ENCODE data around the gene ATXN2.
A peak's percentile ranks its signal among the peaks of the same experiment; 100 is the strongest.
"Not testable (repeated sequence)": the region's sequence is repeated elsewhere in the genome, so short reads cannot be mapped to it uniquely, and the experiment has no call there.

ATXN2 gene

DNA sequence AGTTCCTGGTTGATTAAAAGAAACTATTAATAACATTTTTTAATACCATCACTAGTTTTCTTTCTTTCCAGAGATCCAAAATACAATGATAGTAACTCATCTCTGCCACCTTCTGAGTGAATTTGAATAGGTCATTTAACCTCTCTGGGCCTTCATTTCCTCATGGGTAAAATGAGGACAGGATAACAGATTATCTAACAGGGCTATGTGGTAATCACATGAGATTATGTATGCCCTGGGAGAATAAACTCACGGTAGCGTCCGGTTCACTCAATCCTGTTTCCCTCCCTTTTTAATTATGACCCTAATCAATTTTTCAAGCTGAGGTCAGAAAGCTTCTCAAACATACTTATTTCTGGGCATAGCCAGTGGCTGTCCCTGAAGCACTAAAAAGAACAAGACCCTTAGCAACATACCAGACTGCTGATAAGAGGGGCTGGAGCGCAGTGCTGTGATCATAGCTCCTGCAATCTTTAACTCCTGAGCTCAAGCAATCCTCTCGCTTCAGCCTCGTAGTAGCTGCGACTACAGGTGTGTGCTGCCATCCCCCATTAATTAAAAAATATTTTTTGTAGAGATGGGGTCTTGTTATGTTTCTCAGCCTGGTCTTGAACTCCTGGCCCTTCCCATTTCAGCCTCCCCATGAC lies 24.2 kb downstream of the ATXN2 start:
- no peak for DNase-seq (ENCODE audit: low read depth)

DNA sequence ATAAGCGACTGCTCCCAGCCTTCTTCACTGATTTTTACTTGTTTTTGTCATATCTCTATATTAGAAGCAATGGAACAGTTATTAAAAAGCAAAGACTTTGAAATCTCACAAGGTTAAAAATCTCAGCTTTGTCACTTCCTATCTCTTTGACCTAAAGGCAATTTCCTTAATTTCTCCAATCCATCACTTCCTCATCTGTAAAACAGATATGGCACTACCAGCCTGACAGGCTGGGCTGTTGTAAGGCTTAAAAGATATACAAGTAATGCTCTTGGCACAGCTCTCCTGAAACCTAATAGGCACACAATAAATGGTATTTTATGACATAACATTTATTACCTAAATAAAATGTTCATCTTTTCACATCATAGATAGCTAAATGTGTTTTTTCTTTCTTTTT lies 25.6 kb downstream of the ATXN2 start:
- no peak for DNase-seq (ENCODE audit: low read depth)

DNA sequence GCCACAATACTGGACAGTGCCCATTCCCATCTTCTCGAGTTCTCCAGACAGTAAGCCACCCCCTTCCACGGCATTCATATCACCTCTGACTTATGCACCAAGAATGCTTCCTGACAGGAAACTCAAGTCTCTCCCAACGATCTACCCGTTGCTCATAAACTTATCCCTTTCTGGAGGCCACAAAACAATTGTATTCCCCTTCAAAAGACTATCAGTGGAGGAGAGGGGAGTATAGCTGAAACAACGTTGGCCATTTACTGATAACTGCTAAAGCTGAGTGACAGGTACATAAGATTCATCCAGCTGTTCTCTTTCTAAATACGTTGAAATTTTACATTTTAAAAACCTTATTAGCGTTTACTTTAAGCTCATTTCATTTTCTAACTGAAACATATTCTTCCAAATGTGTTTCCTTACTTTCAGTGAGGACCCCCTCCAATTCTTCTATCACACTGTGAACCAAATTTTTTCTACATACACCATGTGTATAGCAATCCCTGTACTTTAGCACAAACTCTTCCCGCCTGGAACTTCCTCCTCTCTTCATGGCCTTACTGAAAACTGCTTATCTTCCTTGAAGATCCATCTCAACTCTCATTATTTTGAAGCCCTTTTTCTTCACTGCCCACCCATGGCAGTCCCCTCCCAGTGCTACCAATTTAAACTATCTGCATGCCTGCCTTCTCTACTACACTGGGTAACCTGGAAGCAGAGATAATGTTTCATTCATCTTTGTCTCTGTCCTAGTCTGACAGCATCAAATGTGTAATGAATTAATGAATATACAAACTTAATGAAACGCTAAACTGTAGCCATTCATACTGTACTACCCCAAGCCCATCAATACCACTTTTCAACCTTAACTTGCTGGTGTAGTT lies 28.8 kb downstream of the ATXN2 start:
- DNase-seq (ENCODE audit: low read depth): no peak

DNA sequence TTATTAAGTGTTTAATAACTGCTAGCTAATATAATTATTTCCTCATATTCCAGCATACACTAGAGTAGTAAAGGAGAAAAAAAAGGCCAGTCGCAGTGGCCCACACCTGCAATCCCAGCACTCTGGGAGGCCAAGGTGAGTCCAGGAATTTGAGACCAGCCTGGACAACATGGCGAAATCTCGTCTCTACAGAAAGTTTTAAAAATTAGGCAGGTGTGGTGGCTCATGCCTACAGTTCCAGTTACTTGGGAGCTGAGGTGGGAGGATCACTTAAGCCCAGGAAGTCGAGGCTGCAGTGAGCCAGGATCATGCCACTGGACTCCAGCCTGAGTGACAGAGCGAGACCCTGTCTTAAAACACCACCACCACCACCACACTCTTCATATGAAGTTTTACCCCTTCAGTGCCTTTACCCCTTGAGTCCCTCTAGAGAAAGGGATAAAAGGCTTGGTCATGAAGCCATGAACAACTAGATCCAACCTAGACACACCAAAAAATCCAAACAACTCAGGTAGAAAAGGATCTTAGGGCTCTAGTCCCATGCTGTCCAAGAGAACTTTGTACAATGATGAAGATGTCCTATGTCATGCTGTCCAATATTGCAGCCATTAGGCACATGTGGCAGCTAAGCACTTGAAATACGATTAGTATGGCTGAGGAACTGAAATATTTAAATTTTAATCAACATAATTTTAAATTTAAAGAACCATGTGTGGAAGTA lies 29.6 kb downstream of the ATXN2 start:
- no peak for DNase-seq (ENCODE audit: low read depth)

DNA sequence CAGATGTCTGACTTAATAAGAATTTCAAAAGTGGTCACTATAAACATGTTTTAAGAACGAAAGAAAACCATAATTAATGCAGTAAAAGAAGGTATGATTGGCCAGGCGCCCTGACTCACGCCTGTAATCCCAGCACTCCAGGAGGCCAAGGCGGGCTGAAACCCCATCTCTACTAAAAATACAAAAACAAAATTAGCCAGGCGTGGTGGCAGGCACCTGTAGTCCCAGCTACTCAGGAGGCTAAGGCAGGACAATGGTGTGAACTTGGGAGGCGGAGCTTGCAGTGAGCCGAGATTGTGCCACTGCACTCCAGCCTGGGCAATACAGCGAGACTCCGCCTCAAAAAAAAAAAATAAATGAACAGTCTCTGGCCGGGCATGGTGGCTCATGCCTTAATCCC lies 38.3 kb downstream of the ATXN2 start:
- not testable (repeated sequence) for DNase-seq (ENCODE audit: low read depth)

DNA sequence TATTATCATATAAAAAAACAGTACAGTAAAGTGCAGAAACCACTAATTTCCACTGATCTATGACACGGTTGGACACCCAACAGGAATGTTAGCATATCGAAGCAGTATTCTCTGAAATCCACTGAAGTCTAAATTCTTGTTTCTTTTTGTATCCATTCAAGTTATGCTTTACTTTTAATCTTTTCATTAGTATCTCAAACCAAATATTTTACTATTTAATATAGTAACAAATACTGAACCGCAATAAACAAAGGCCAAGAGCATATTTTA lies 41.1 kb downstream of the ATXN2 start:
- DNase-seq (ENCODE audit: low read depth): no peak

DNA sequence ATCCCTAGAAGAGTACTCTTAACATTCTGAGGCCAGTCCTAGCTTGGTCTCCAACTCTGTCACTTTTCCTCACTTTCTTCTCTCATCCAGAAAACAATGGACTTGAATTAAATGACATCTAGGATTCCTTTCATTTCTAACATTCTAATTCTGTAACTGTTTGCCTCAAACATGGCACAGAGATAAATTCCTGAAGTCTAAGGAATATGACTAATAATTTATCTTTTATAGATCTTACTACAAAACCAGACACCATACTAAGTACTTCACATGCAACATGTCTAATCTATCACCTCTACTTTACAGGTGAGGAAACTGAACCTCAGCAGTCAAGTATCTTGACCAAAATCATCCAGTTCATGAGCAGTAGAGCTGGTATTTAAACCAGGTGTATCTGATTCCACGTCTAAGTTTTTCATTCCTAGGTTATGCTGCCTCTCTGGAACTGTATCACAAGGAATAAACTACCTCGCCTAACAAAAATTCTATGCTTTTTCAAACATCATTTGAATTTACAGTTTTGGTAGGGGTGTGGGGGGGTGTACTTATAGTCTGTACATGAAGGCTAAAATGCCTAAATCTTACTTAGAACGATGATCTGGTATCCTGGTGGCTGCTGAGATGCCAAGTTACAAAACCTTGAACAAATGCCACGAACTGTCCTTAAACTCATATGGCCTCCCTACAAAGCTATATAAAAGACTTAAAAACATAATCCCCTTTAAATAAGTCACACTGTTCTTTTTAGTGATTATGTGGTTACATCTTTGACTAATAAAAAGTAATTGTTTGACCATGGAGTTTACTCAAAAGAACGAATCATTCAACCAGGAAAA lies 41.6 kb downstream of the ATXN2 start:
- no peak for DNase-seq (ENCODE audit: low read depth)

DNA sequence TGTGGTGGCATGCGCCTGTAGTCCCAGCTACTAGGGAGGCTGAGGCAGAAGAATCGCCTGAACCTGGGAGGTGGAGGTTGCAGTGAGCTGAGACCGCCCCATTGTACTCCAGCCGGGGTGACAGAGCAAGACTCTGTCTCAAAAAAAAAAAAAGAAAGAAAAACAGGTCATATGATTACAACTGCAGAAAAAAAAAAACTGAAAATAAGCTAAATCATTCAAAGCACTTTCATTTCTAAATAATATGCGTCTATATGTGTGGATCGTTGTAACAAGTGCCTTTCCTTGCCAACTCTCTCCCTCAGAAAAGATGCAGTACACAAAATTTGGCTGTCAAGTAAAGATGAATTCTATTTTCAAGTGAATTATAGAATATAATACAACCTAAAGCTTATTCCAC lies 42.4 kb downstream of the ATXN2 start:
- no peak for DNase-seq (ENCODE audit: low read depth)

DNA sequence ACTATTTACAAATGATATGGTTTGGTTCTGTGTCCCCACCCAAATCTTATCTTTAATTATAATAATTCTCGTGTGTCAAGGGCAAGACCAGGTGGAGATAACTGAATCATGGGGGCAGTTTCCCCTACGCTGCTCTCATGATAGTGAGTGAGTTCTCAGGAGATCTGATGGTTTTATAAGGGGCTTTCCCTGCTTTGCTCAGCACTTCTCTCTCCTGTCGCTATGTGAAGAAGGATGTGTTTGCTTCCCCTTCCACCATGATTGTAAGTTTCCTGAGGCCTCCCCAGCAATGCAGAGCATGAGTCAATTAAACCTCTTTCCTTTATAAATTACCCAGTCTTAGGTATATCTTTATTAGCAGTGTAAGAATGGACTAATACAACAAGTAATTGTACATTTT lies 43.8 kb downstream of the ATXN2 start:
- not testable (repeated sequence) for DNase-seq (ENCODE audit: low read depth)

DNA sequence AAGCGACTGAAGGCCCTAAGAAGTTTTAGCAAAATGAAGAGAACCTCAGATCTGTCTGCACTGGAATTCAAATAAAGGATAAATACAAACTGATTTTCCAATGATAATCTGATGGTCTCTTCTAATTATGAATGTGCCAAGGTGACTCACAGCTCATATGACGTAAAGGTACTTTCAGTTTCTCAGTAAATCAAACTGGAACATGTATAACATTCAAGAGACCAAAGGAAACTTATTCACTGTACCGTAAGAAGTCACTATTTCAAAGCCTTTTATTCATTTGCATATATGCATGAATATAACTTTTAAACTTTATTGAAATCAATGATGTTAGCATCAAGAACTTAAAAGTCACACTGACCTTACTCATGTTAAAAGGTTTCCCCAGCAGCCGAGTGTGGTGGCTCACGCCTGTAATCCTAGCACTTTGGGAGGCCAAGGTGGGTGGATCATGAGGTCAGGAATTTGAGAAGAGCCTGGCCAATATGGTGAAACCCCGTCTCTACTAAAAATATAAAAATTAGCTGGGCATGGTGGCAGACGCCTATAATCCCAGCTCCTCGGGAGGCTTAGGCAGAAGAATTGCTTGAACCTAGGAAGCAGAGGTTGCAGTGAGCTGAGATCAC lies 52.2 kb downstream of the ATXN2 start:
- no peak for DNase-seq (ENCODE audit: low read depth)

DNA sequence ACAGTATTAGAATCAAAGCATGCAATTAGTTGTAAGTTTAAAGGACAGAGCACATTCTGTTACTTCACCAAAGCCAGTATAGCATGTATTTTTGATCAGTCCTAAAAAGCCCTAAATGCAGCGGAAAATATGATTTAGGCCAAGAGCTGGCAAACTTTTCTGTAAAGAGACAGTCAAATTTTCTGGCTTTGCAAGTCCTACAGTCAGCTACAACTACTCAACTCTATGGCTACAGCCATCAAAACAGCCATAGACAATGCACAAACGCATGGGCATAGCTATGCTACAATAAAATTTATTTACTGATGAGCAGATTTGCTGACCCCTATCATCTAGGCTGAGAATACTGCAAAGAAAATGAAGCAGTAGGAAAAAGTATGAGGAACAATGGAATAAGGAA lies 52.9 kb downstream of the ATXN2 start:
- DNase-seq (ENCODE audit: low read depth): no peak

DNA sequence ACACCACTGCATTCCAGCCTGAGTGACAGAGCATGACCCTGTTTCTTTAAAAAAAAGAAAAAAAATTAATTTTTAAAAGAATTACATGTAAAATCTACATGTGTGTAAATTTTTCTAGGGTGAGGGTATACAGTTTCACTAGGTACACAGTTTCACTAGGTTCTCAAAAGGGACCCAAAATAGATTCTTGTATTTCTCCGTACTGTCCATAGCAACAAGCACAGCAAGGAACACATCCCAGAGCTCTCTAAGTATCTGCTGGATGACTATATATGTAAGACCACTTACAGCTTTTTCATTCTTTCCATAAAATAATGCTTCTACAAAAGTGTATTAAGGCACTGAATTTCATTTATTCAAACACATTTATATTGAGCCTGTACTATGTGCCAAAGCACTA lies 55.1 kb downstream of the ATXN2 start:
- DNase-seq (ENCODE audit: low read depth): no peak

DNA sequence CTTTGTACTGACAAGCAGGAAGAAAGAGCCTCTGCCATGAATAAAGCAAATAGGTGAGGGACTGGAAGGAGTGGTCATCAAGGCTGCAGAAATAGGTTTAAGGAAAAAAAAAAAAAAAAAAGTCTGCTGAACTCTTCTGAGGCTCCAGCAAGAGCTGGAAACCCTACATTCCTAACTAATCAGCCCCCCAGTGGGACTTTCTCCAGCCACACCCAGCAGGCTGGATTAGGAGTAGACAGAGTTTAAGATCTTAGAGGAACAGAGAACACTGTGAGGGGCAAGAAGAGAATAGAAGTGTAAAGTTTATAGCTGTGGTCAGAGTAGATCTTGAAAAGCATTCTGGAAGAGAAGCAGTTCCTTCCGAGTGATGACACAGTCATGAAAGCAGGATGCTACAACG lies 66.4 kb downstream of the ATXN2 start:
- DNase-seq (ENCODE audit: low read depth): no peak

DNA sequence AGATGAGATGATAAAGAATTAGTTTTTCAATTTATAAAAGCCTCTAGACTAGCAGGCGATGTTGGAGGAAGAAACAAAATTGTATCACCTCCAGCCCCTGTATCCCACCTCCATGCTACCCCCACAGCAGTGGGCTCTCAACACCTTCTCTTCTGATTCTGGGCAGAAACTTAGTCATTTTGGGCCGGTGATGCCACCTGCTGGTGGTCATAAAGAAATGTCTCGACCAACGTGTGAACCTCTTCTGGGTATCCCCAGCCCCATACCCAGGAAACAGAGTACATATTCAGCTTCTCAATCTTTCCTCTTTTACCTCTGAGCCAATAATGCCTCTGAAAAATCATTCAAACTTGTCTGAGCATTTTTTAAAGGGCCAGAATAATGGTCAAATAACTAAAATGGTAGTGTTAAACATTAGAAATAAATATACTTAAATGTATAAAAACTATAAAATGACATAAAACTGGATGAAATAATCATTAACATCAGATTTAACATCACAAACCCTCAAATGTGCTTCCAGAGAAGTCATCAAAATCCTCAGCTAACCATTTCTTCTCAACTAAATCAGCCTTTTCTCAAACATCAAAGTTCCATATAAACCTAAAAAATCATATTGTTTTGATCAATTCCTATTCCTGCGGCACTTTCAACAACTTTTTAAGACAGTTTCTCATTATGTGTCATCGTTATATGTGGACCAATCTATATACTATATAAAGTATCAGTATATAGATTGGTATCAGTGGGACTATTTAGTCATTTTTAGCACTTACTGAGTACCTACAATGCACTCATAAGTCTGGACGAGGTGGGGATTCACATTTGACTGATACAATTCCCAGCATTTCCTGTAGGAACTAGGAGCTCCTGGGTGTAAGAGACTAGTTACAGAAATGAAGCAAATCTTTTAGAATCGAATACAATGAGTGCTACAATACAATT lies 69.4 kb downstream of the ATXN2 start:
- DNase-seq (ENCODE audit: low read depth): peak; percentile 26

DNA sequence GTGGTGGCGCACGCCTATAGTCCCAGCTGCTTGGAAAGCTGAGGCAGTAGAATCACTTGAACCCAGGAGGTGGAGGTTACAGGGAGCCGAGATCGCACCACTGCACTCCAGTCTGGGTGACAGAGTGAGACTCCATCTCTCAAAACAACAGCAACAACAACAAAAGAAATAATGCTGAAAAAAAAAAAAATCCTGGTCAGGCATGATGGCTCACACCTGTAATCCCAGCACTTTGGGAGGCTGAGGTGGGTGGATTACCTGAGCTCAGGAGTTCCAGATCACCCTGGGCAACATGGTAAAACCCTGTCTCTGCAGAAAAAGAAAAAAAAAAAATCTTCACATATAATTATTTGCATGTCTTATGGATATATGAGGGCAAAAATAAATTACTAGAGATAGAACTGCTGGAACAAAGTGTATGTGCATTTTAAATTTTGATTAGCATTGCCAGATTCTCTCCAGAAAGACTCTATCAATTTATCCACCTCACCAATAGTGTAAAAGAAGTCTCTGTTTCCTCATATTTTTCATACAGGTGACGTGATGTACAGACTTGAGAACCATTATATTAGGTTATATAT lies 75.4 kb downstream of the ATXN2 start:
- no peak for DNase-seq (ENCODE audit: low read depth)

DNA sequence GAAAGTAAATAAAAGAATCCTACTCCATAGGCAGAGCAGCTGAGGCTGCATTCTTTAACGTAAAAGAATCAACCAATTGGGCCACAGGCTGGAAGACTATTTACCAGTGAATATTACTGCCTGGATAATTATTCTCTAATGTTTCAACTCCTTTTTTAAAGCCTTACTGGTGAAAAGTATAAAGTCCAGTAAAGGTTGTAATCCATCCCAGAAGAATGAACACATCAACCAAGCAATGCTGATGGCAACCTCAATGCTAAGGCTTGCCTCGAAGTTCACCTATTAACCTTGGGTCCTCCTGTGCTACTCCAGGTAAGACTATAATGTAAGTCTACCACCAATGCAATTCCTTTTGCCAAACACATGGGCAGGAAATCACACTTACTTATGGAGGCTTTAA lies 77.3 kb downstream of the ATXN2 start:
- no peak for DNase-seq (ENCODE audit: low read depth)

DNA sequence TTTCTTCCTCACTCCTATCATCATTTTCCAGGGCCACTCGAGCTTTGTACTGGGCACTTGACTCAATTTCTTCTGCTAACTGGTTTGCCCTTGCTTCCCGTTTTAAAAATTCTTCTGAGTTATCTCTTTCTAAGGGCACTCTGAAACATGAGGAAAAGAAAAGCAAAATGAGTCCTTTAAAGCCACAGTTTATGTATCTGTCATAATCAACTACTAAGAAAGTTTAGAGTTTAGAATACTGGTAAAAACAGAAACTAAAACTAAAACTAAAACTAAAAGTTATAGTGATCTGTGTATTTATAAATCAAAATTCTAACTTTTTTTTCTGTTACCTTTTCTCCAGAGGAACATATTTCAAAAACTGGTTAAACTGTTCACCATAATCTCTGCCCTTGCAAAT lies 79.2 kb downstream of the ATXN2 start:
- DNase-seq (ENCODE audit: low read depth): no peak

DNA sequence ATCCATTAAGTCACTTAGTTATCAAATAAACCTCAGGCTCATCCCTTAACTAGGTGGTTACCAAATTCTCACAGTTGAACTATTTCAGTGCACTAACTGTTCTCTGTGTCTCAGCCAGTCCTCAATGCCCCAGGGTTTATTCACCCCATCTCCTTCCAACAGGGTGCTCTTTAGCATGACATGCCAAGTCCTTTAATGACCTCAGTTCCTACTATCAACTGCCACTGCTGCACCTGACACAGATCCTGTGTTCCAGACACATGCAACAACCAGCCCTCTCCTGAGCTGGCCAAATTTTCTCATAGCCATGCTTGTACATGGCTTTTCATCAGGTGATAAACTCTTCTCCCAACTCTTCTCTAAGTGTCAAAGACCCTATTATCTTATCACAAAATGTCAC lies 80.0 kb downstream of the ATXN2 start:
- DNase-seq (ENCODE audit: low read depth): no peak

DNA sequence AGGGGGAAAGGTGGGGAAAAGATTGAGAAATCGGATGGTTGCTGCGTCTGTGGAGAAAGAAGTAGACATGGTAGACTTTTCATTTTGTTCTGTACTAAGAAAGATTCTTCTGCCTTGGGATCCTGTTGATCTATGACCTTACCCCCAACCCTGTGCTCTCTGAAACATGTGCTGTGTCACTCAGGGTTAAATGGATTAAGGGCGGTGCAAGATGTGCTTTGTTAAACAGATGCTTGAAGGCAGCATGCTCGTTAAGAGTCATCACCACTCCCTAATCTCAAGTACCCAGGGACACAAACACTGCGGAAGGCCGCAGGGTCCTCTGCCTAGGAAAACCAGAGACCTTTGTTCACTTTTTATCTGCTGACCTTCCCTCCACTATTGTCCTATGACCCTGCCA lies 91.4 kb downstream of the ATXN2 start:
- not testable (repeated sequence) for DNase-seq (ENCODE audit: low read depth)

DNA sequence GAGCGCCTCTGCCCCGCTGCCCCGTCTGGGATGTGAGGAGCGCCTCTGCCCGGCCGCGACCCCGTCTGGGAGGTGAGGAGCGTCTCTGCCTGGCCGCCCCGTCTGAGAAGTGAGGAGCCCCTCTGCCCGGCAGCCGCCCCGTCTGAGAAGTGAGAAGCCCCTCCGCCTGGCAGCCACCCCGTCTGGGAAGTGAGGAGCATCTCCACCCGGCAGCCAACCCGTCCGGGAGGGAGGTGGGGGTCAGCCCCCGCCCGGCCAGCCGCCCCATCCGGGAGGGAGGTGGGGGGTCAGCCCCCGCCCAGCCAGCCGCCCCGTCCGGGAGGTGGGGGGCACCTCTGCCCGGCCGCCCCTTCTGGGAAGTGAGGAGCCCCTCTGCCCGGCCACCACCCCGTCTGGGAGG lies 91.9 kb downstream of the ATXN2 start:
- DNase-seq (ENCODE audit: low read depth): not testable (repeated sequence)
